ENCODE results near the gene MTRF1. TPM values are rescaled to one million over a fixed set of nuclear protein-coding genes. Genes with fewer than 3 reads are reported as not detected.

Gene MTRF1
- total and polyA plus RNA-seq, 10 donors, result 10.6 to 17.8 (median 16.1) TPM

DNA sequence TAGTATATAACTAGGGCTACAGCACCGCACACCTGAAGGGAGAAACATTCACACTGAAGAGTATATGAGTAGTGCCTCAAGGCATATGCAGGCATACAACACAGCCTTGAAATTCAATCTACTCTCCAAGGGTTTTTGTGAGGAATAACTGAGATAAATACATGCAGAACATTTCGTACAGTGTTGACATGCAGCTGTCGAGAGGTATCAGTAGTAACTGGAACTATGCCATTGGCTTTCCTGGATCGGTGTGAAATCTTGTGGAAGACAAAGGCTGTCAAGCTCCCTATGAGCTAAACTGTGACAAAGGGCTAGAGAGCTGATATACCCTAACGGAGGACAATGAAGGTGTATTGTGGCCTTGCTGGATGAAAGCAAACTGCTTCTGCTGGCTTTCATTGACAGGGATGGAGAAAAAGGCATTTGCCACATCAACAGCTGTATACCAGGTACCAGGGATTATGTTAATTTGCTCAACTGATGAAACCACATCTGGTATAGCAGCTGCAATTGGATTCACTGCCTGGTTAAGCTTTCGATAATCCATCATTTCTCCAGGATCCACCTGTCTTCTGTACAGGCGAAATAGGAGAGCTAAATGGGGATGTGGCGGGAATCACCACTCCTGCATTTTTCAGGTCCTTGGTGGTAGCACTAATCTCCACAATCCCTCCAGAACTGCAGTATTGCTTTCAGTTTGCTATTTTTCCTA is 16.3 kb downstream of the MTRF1 start:
- intact Hi-C loops (cut with DNase I; ENCODE audit: low total_unique reads), result no loop called here
- H3K27ac ChIP-seq, result no peak overlapping the region
- H3K9me3 ChIP-seq, result no peaks in the 10 kb centered on the region
- no peak overlapping the region for H3K4me3 ChIP-seq
- H3K27me3 ChIP-seq (replicated peaks in 1 of 7), result no peaks in the 10 kb centered on the region
- no peak for DNase-seq
- H3K36me3 ChIP-seq, result peaks cover 0 to 59% (median 11%) of the 10 kb centered on the region in 6 donors
- 87 to 98% (median 96%) methylated on average over 8 of the region's 8 CpGs for WGBS, 5 donors
- no peak for TF ChIP-seq CTCF (IDR thresholded peaks at IDR 0.05 in 8 of 11, conservative IDR thresholded peaks at IDR 0.05 in 3 of 11)
- no peak for TF ChIP-seq POLR2AphosphoS5 (IDR thresholded peaks at IDR 0.05)
- TF ChIP-seq POLR2A (IDR thresholded peaks at IDR 0.05), result no peak
- H3K4me1 ChIP-seq, result no peaks in the 10 kb centered on the region

- H3K4me3 ChIP-seq, result no peak overlapping the region
- intact Hi-C loops (cut with DNase I; ENCODE audit: low total_unique reads), result no loop called here
- no peaks in the 10 kb centered on the region for H3K27me3 ChIP-seq (replicated peaks in 1 of 7)
- H3K9me3 ChIP-seq, result no peaks in the 10 kb centered on the region
- 88 to 100% (median 91%) methylated on average over 3 of the region's 3 CpGs for WGBS, 5 donors
- TF ChIP-seq POLR2AphosphoS5 (IDR thresholded peaks at IDR 0.05) (no peak), POLR2A (IDR thresholded peaks at IDR 0.05) (no peak), CTCF (IDR thresholded peaks at IDR 0.05 in 8 of 11, conservative IDR thresholded peaks at IDR 0.05 in 3 of 11) (no peak)
- DNase-seq, result no peak
- no peaks in the 10 kb centered on the region for H3K4me1 ChIP-seq
- peak overlapping the region in 4 of 8 donors; percentile 17 to 52 (median 34) for H3K27ac ChIP-seq
- H3K36me3 ChIP-seq, result peaks cover 0 to 42% (median 5%) of the 10 kb centered on the region in 6 donors
Measured at GRCh38 chr13:41244556-41244955, 18.8 kb downstream of the MTRF1 start.

- Histone ChIP-seq H3K27ac (no peak overlapping the region), H3K9me3 (no peaks in the 10 kb centered on the region), H3K4me1 (no peaks in the 10 kb centered on the region), H3K4me3 (no peak overlapping the region), H3K36me3 (peaks cover 0 to 34% (median 7%) of the 10 kb centered on the region in 6 donors), H3K27me3 (replicated peaks in 1 of 7) (no peaks in the 10 kb centered on the region)
- TF ChIP-seq POLR2AphosphoS5 (IDR thresholded peaks at IDR 0.05) (no peak), POLR2A (IDR thresholded peaks at IDR 0.05) (no peak), CTCF (IDR thresholded peaks at IDR 0.05 in 8 of 11, conservative IDR thresholded peaks at IDR 0.05 in 3 of 11) (no peak)
- DNase-seq, result no peak
- 92 to 99% (median 94%) methylated on average over 4 of the region's 4 CpGs for WGBS, 5 donors
- intact Hi-C loops (cut with DNase I; ENCODE audit: low total_unique reads), result no loop called here
Measured at GRCh38 chr13:41241626-41242025, 21.8 kb downstream of the MTRF1 start.

DNA sequence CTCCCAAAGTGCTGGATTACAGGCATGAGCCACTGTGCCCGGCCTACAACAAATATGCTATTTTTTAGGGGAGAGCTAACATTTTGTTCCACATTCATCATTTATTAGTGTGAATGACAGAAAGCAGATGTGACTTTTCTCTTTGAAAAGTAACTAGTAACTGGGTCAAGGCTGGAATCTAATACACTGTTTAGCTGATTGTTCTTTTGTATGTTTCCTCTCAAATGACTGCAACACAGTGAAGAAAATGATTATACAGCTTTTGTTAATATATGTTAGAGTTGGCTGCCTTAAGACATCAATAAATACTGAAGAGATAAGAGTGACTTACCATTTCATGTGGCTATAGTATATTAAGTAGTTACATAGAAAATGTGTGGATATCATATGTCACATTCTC is 27.0 kb downstream of the MTRF1 start:
- Histone ChIP-seq H3K9me3 (no peaks in the 10 kb centered on the region), H3K36me3 (peaks cover 0 to 53% (median 7%) of the 10 kb centered on the region in 6 donors), H3K27ac (no peak overlapping the region), H3K4me1 (peaks cover 0 to 17% (median 4%) of the 10 kb centered on the region in 6 donors), H3K27me3 (replicated peaks in 1 of 7) (no peaks in the 10 kb centered on the region), H3K4me3 (no peak overlapping the region)
- intact Hi-C loops (cut with DNase I; ENCODE audit: low total_unique reads), result no loop called here
- 89 to 97% (median 93%) methylated on average over 1 of the region's 1 CpG for WGBS, 5 donors
- TF ChIP-seq POLR2AphosphoS5 (IDR thresholded peaks at IDR 0.05) (no peak), CTCF (IDR thresholded peaks at IDR 0.05 in 8 of 11, conservative IDR thresholded peaks at IDR 0.05 in 3 of 11) (no peak), POLR2A (IDR thresholded peaks at IDR 0.05) (no peak)
- no peak for DNase-seq

Measured in spleen (tissue), 11 donors.